Vagina (tissue), 2 donors: ENCODE results near the gene ALS2. TPM values are rescaled to one million over a fixed set of nuclear protein-coding genes. Genes with fewer than 3 reads are reported as not detected.
"Not testable (repeated sequence)": the region's sequence is repeated elsewhere in the genome, so short reads cannot be mapped to it uniquely, and the experiment has no call there.

Experiments used
- DNase-seq, 2 donors: peaks; one replicate each; pipeline ENCODE4 v3.0.0-alpha.2; 2017; ENCODE audit errors: extremely low spot score in 2 of 2
- H3K27ac ChIP-seq: fragments of 200-600 bp; sonication (generic); one replicate; pipeline ENCODE4 v1.5.1; 2019
- H3K27me3 ChIP-seq: fragments of 200-600 bp; sonication (generic); one replicate; pipeline ENCODE4 v1.5.1; 2019
- H3K36me3 ChIP-seq, 2 donors: fragments of 200-600 bp; sonication (generic); one replicate each; pipeline ENCODE4 v1.5.1; 2017 to 2019
- H3K4me1 ChIP-seq: fragments of 200-600 bp; sonication (generic); one replicate; pipeline ENCODE4 v1.5.1; 2019
- H3K4me3 ChIP-seq, 2 donors: fragments of 200-600 bp; sonication (generic); 1 replicate in 1 of 2; 2 replicates in 1 of 2; pipeline ENCODE4 v1.5.1; 2016 to 2019
- H3K9me3 ChIP-seq: fragments of 200-600 bp; sonication (generic); one replicate; pipeline ENCODE4 v1.5.1; 2019
- CTCF ChIP-seq, 3 experiments: fragments of 450-650 bp in 2 of 3; fragments of 200-600 bp in 1 of 3; sonication (generic) in 1 of 3; IDR thresholded peaks; one replicate each; pipeline ENCODE4 v1.5.1; 2017 to 2019; ENCODE audit warnings: antibody characterized with exemption in 3 of 3, mild to moderate bottlenecking in 2 of 3, moderate library complexity in 2 of 3
- POLR2A ChIP-seq, 2 donors: fragments of 450-650 bp; IDR thresholded peaks; one replicate each; pipeline ENCODE4 v1.6.1; 2017; ENCODE audit warnings: antibody characterized with exemption in 2 of 2, mild to moderate bottlenecking in 2 of 2, moderate library complexity in 2 of 2
- POLR2AphosphoS5 ChIP-seq, 2 donors: sonication (generic); formaldehyde crosslinking; IDR thresholded peaks; one replicate each; pipeline ENCODE4 v1.9.0; 2017; ENCODE audit warnings: antibody characterized with exemption in 2 of 2, mild to moderate bottlenecking in 2 of 2, low read depth in 1 of 2; ENCODE audit not compliant: insufficient read depth in 1 of 2
- intact Hi-C: fragments of 100-400 bp; cut with DNase I; formaldehyde crosslinking; loops from one replicate; pipeline ENCODE4 v1.15.1; 2023
- total RNA-seq: library from RNA; depleted of rRNA; stranded (reverse); fragments of >200 nt; gene quantifications from one replicate; pipeline ENCODE4 v1.2.3, GENCODE V29; 2016

ALS2 gene
- total RNA-seq, 1 donor from 2014 or later, result 9.3 TPM

- H3K4me1 ChIP-seq, result peaks cover 5% of the 10 kb centered on the region
- intact Hi-C loops, result loop anchor here (5.0 kb wide), 1 partner anchor 224 kb away; the partner anchor contains the start of gene FZD7
Measured at GRCh38 chr2:201808027-201808426, 27.3 kb upstream of the ALS2 start.

GRCh38 chr2:201807452-201807999, 26.8 kb upstream of the ALS2 start:
- H3K9me3 ChIP-seq, result no peaks in the 10 kb centered on the region
- no peak overlapping the region for H3K4me3 ChIP-seq
- H3K27ac ChIP-seq, result peak overlapping the region; percentile 55
- TF ChIP-seq POLR2A (IDR thresholded peaks at IDR 0.05), result no peak
- TF ChIP-seq POLR2AphosphoS5 (IDR thresholded peaks at IDR 0.05; ENCODE audit: insufficient read depth in 1 of 2, low read depth in 1 of 2), result no peak
- TF ChIP-seq CTCF (IDR thresholded peaks at IDR 0.05), result no peak
- H3K27me3 ChIP-seq, result no peaks in the 10 kb centered on the region
- no peak for DNase-seq
- no peaks in the 10 kb centered on the region for H3K36me3 ChIP-seq
- intact Hi-C loops, result loop anchor here (5.0 kb wide), 1 partner anchor 225 kb away; the partner anchor contains the start of gene FZD7
- H3K4me1 ChIP-seq, result peaks cover 5% of the 10 kb centered on the region

More at GRCh38 chr2:201808027-201808426, 27.3 kb upstream of the ALS2 start:
- TF ChIP-seq POLR2AphosphoS5 (IDR thresholded peaks at IDR 0.05; ENCODE audit: insufficient read depth in 1 of 2, low read depth in 1 of 2) (no peak), CTCF (IDR thresholded peaks at IDR 0.05) (no peak), POLR2A (IDR thresholded peaks at IDR 0.05) (no peak)
- Histone ChIP-seq H3K27me3 (no peaks in the 10 kb centered on the region), H3K9me3 (no peaks in the 10 kb centered on the region), H3K4me3 (no peak overlapping the region), H3K27ac (peak overlapping the region; percentile 55), H3K36me3 (no peaks in the 10 kb centered on the region)
- no peak for DNase-seq

- no peak for DNase-seq
- Histone ChIP-seq H3K9me3 (no peaks in the 10 kb centered on the region), H3K4me3 (no peak within 1 kb of the TSS), H3K27ac (peak within 1 kb of the TSS; percentile 55), H3K27me3 (no peaks in the 10 kb centered on the region), H3K36me3 (no peaks in the 10 kb centered on the region), H3K4me1 (peaks cover 5% of the 10 kb centered on the region)
- intact Hi-C loops, result loop anchor here (5.0 kb wide), 1 partner anchor 226 kb away; the partner anchor contains the start of gene FZD7
- no peak for TF ChIP-seq POLR2AphosphoS5 (IDR thresholded peaks at IDR 0.05; ENCODE audit: insufficient read depth in 1 of 2, low read depth in 1 of 2)
- no peak for TF ChIP-seq CTCF (IDR thresholded peaks at IDR 0.05)
Measured at GRCh38 chr2:201806442-201807170, 25.9 kb upstream of the ALS2 start, which contains the start of gene CDK15. Gene CDK15 (plus strand): TSS chr2:201806537. CDS start chr2:201806665, 128 bp downstream.

GRCh38 chr2:201798914-201799285, 18.2 kb upstream of the ALS2 start:
- H3K4me1 ChIP-seq, DNase-seq: not testable (repeated sequence)
- intact Hi-C loops, result loop anchor here (10.0 kb wide), 1 partner anchor 376 kb away; no protein-coding TSS in a partner anchor

GRCh38 chr2:201798252-201798913, 17.6 kb upstream of the ALS2 start:
- no peaks in the 10 kb centered on the region for H3K36me3 ChIP-seq
- TF ChIP-seq CTCF (IDR thresholded peaks at IDR 0.05) (no peak), POLR2AphosphoS5 (IDR thresholded peaks at IDR 0.05; ENCODE audit: insufficient read depth in 1 of 2, low read depth in 1 of 2) (no peak), POLR2A (IDR thresholded peaks at IDR 0.05) (no peak)

More at GRCh38 chr2:201798914-201799285, 18.2 kb upstream of the ALS2 start:
- H3K27ac ChIP-seq, H3K9me3 ChIP-seq, H3K36me3 ChIP-seq, H3K27me3 ChIP-seq, H3K4me3 ChIP-seq: not testable (repeated sequence)

More at GRCh38 chr2:201798252-201798913, 17.6 kb upstream of the ALS2 start:
- H3K9me3 ChIP-seq, result no peaks in the 10 kb centered on the region
- no peak overlapping the region for H3K27ac ChIP-seq
- H3K4me1 ChIP-seq, result no peaks in the 10 kb centered on the region
- intact Hi-C loops, result loop anchor here (10.0 kb wide), 1 partner anchor 376 kb away; no protein-coding TSS in a partner anchor
- no peak overlapping the region for H3K4me3 ChIP-seq
- DNase-seq, result no peak
- no peaks in the 10 kb centered on the region for H3K27me3 ChIP-seq
